Measurements from ENCODE around the gene CACHD1. TPM values are rescaled to one million over a fixed set of nuclear protein-coding genes. Genes with fewer than 3 reads are reported as not detected.
A peak's percentile ranks its signal among the peaks of the same experiment; 100 is the strongest.

CACHD1 gene
- total and polyA plus RNA-seq, 2 experiments from 2014 or later = 41.3 to 54.4 TPM

DNA sequence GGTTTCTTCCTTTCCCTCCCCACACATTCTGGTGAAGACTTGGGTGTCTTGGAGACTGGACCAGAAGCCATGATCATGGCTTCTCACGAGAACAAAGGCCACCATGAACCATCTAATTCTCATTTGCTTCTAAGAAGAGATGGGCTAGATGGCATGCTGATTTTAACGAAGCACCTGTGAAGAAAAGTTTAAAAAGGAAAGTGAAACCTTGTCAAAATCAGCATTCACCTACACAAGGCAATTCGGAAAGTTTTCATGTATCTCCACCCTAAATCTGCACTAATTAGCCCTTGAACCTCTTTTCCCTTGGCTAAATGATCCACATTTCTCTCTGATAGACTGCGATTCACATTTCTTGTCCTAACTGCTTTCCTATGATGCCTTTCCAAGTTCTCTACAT, 160.7 kb downstream of the CACHD1 start:
- no peak overlapping the region for H3K4me3 ChIP-seq
- no peak overlapping the region for H3K27ac ChIP-seq
- no peaks in the 10 kb centered on the region for H3K27me3 ChIP-seq
- peaks cover 14% of the 10 kb centered on the region for H3K36me3 ChIP-seq
- no peaks in the 10 kb centered on the region for H3K9me3 ChIP-seq (ENCODE audit: low read depth)
- TF ChIP-seq, protein P1, sequence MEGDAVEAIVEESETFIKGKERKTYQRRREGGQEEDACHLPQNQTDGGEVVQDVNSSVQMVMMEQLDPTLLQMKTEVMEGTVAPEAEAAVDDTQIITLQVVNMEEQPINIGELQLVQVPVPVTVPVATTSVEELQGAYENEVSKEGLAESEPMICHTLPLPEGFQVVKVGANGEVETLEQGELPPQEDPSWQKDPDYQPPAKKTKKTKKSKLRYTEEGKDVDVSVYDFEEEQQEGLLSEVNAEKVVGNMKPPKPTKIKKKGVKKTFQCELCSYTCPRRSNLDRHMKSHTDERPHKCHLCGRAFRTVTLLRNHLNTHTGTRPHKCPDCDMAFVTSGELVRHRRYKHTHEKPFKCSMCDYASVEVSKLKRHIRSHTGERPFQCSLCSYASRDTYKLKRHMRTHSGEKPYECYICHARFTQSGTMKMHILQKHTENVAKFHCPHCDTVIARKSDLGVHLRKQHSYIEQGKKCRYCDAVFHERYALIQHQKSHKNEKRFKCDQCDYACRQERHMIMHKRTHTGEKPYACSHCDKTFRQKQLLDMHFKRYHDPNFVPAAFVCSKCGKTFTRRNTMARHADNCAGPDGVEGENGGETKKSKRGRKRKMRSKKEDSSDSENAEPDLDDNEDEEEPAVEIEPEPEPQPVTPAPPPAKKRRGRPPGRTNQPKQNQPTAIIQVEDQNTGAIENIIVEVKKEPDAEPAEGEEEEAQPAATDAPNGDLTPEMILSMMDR (IDR thresholded peaks at IDR 0.05; ENCODE audit: low read depth, low read length) = no peak
- no peak for DNase-seq (ENCODE audit: low read depth in 1 of 2, low spot score in 1 of 2)
- H3K4me1 ChIP-seq (ENCODE audit: low read depth) = peaks cover 7% of the 10 kb centered on the region

DNA sequence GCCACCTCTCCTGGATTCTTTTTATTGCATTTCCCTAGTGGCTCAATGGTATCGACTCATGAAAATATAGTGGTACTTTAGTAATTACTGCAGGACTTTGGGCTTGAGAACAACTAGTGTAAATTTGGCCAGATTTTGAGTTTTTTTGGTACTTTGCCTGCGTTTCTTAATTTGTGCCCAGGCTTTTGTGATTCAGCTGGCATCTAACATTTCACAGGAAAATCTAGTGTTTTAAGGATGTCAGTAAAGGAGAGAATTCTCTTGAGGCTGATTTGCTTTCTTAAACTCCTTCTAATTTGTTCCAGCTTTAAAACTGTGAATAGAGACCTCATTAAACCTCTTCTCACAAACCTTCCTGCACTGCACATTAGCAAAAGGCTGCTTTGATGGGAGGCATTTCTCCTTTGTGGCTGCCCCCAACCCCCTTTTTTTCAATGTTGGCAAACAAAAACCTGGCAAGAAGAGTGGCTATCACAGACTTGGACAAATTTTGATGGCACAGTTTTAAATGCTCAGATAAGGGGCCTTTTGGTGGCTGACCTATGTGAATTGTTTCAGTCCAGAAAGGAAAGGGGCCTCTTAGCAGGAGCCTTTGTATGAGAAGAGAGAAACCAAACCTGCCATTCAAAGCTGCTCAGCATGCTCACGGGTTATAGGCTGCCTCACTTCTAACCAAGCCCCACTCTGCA, 161.6 kb downstream of the CACHD1 start:
- Histone ChIP-seq H3K36me3 (peaks cover 14% of the 10 kb centered on the region), H3K4me3 (no peak overlapping the region), H3K27me3 (no peaks in the 10 kb centered on the region), H3K4me1 (ENCODE audit: low read depth) (peaks cover 7% of the 10 kb centered on the region), H3K27ac (peak overlapping the region; percentile 14), H3K9me3 (ENCODE audit: low read depth) (no peaks in the 10 kb centered on the region)
- TF ChIP-seq, protein P1 (IDR thresholded peaks at IDR 0.05; ENCODE audit: low read depth, low read length) = no peak
- DNase-seq (ENCODE audit: low read depth in 1 of 2, low spot score in 1 of 2) = peak in 1 of 2 donors; percentile 46

DNA sequence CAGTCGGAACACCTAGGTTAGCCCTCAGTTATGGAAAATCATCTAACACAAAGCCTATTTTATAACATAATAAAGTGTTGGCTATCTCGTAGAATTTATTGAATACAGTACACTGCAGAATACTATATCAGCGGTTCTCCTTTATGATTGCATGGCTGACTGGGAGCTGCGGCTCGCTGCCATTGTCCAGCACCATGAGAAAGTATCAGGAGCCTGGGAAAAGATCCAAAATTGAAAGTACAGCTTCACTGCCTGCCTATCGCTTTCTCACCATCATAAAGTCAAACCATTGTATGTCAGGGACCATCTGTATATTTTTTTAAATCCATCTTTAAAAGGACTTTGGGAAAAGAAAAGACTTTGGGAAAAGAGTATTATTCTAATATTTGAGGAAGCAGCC, 163.0 kb downstream of the CACHD1 start:
- Histone ChIP-seq H3K4me3 (no peak overlapping the region), H3K4me1 (ENCODE audit: low read depth) (peaks cover 7% of the 10 kb centered on the region), H3K27ac (no peak overlapping the region), H3K36me3 (peaks cover 14% of the 10 kb centered on the region), H3K27me3 (no peaks in the 10 kb centered on the region), H3K9me3 (ENCODE audit: low read depth) (no peaks in the 10 kb centered on the region)
- TF ChIP-seq, protein P1 (IDR thresholded peaks at IDR 0.05; ENCODE audit: low read depth, low read length) = no peak
- no peak for DNase-seq (ENCODE audit: low read depth in 1 of 2, low spot score in 1 of 2)

- Histone ChIP-seq H3K4me3 (no peak overlapping the region), H3K27ac (no peak overlapping the region), H3K36me3 (peaks cover 31% of the 10 kb centered on the region), H3K27me3 (no peaks in the 10 kb centered on the region), H3K4me1 (ENCODE audit: low read depth) (no peaks in the 10 kb centered on the region), H3K9me3 (ENCODE audit: low read depth) (no peaks in the 10 kb centered on the region)
- TF ChIP-seq, protein P1 (IDR thresholded peaks at IDR 0.05; ENCODE audit: low read depth, low read length) = no peak
- no peak for DNase-seq (ENCODE audit: low read depth in 1 of 2, low spot score in 1 of 2)
These were observed 175.8 kb downstream of the CACHD1 start for GRCh38 chr1:64645735-64646134.

DNA sequence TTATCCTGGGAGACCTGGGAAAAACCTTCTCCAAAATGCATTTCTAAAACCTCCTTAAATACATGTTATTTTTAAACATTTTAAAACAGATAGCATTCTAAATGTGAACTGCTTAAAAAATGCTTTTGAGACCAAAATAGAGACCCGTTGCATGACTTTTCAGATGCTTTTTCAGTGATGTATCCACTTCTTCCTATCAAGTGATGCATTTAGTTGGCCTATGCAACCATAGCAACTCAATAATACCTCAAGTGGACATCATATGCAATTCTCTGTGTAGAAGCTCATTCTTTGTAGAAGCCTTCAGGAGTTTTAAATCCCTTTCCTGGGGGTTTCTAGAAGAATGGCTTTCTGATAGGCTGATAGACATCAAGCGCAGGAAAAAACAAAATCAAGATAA, 180.5 kb downstream of the CACHD1 start:
- Histone ChIP-seq H3K27me3 (no peaks in the 10 kb centered on the region), H3K36me3 (peaks cover 47% of the 10 kb centered on the region), H3K4me1 (ENCODE audit: low read depth) (no peaks in the 10 kb centered on the region), H3K4me3 (no peak overlapping the region), H3K27ac (no peak overlapping the region), H3K9me3 (ENCODE audit: low read depth) (no peaks in the 10 kb centered on the region)
- DNase-seq (ENCODE audit: low read depth in 1 of 2, low spot score in 1 of 2) = no peak
- TF ChIP-seq, protein P1 (IDR thresholded peaks at IDR 0.05; ENCODE audit: low read depth, low read length) = no peak

Data from cardiac muscle cell (in vitro differentiated cells and primary cell).